NAMALWA (cell line): Measurements from ENCODE around the gene OR13C5.

Experiments
- DNase-seq: peaks from one replicate; pipeline ENCODE4 v3.0.0-alpha.2; 2015; ENCODE audit warnings: low spot score

OR13C5 gene

DNA sequence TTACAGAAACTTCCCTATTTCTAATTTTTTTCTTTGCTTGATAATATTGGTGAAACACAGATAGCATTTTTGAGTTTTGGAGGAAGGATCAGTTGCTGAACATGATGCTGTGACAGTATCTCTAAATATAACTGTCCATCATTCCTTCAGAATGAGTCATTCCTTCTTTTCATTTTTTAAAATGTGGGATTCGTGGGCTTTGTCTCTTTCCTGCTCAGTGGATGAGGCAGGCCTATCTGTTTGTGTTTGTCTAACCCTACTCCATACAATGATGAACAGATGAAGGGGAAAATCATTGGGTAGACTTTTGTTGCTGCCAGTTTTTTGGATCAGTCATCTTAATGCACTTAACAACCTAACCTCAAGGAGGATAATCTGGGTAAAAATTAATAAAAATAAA is 46.0 kb downstream of the OR13C5 start:
- no peak for DNase-seq
